IMR-90 (cell line): ENCODE measurements around the gene DHCR24. TPM values are rescaled to one million over a fixed set of nuclear protein-coding genes. Genes with fewer than 3 reads are reported as not detected.

Experiments
- ATAC-seq: fragments of 200-7000 bp; cut with Tn5 transposase; 2 replicates; pipeline ENCODE4 v1.9.1; 2020; ENCODE audit warnings: low read depth, mild to moderate bottlenecking, moderate library complexity
- BruUV-seq: library from RNA; stranded (reverse); fragments of 400-500 nt; replicated peaks from 2 replicates; lab custom pipeline; 2021; lab: Mats Ljungman, UMichigan
- CTCF ChIA-PET: fragments of 300-600 bp; formaldehyde crosslinking; extraction: SDS; loops from one replicate; lab custom pipeline; 2021; ENCODE audit warnings: antibody characterized with exemption; lab: Yijun Ruan, JAX
- POLR2A ChIA-PET: fragments of 300-600 bp; sonication (Branson Sonifier 250); formaldehyde crosslinking; loops from one replicate; lab custom pipeline; 2022; ENCODE audit warnings: antibody characterized with exemption; ENCODE audit not compliant: unreplicated experiment; lab: Charles Lee
- DNase-seq: peaks from one replicate; pipeline ENCODE4 v3.0.0; 2013
- H2AFZ ChIP-seq: replicated peaks from 2 replicates; pipeline ENCODE3; 2013; ENCODE audit warnings: low read length, mild to moderate bottlenecking; ENCODE audit not compliant: poor library complexity
- H2AK5ac ChIP-seq: 2 replicates; pipeline ENCODE4 v1.6.1; 2013; ENCODE audit warnings: low read depth, low read length, inconsistent platforms
- H2AK9ac ChIP-seq: replicated peaks from 2 replicates; pipeline ENCODE3; 2013; ENCODE audit warnings: mild to moderate bottlenecking, low read depth, low read length, moderate library complexity; ENCODE audit not compliant: poor library complexity
- H2BK120ac ChIP-seq: 2 replicates; pipeline ENCODE4 v1.6.1; 2013; ENCODE audit warnings: low read depth, low read length, inconsistent platforms
- H2BK15ac ChIP-seq: 3 replicates; pipeline ENCODE4 v1.6.1; 2013; ENCODE audit warnings: low read depth, low read length, inconsistent platforms
- H2BK20ac ChIP-seq: 2 replicates; pipeline ENCODE4 v1.6.1; 2013; ENCODE audit warnings: low read depth, mild to moderate bottlenecking, inconsistent platforms, low read length, moderate library complexity
- H2BK5ac ChIP-seq: 2 replicates; pipeline ENCODE4 v1.6.1; 2013; ENCODE audit warnings: mild to moderate bottlenecking, low read depth, low read length, inconsistent platforms; ENCODE audit not compliant: poor library complexity, severe bottlenecking
- H3K14ac ChIP-seq: replicated peaks from 2 replicates; pipeline ENCODE4 v1.6.1; 2013; ENCODE audit warnings: low read depth, low read length, inconsistent platforms
- H3K18ac ChIP-seq: 2 replicates; pipeline ENCODE4 v1.6.1; 2013; ENCODE audit warnings: low read depth, low read length, control low read depth
- H3K23ac ChIP-seq: 2 replicates; pipeline ENCODE4 v1.6.1; 2013; ENCODE audit warnings: low read depth, low read length, inconsistent platforms
- H3K27ac ChIP-seq: 2 replicates; pipeline ENCODE4 v1.5.1; 2013; ENCODE audit warnings: mild to moderate bottlenecking, control low read depth, low read length; ENCODE audit not compliant: insufficient read depth
- H3K27me3 ChIP-seq: 2 replicates; pipeline ENCODE4 v1.6.1; 2013; ENCODE audit warnings: low read length; ENCODE audit not compliant: control insufficient read depth, insufficient read depth
- H3K36me3 ChIP-seq: 2 replicates; pipeline ENCODE4 v1.6.1; 2013; ENCODE audit warnings: low read length, mixed read lengths; ENCODE audit not compliant: control insufficient read depth, insufficient read depth
- H3K4ac ChIP-seq: 2 replicates; pipeline ENCODE4 v1.6.1; 2013; ENCODE audit warnings: low read depth, low read length, inconsistent platforms
- H3K4me1 ChIP-seq: 2 replicates; pipeline ENCODE4 v1.6.1; 2013; ENCODE audit warnings: low read length, mixed read lengths; ENCODE audit not compliant: control insufficient read depth, insufficient read depth
- H3K4me2 ChIP-seq: 2 replicates; pipeline ENCODE4 v1.6.1; 2013; ENCODE audit warnings: low read depth, mild to moderate bottlenecking, control low read depth, low read length, moderate library complexity
- H3K4me3 ChIP-seq: 2 replicates; pipeline ENCODE4 v1.5.1; 2013; ENCODE audit warnings: low read depth, mild to moderate bottlenecking, control low read depth, low read length, moderate library complexity; ENCODE audit not compliant: insufficient read depth
- H3K56ac ChIP-seq: 2 replicates; pipeline ENCODE4 v1.6.1; 2013; ENCODE audit warnings: low read length, inconsistent platforms; ENCODE audit not compliant: insufficient read depth; ENCODE audit errors: extremely low read depth
- H3K79me1 ChIP-seq, 2 experiments: 2 replicates each; pipeline ENCODE4 v1.6.1; 2013; ENCODE audit warnings: low read length in 2 of 2, inconsistent platforms in 1 of 2, low read depth in 1 of 2
- H3K9ac ChIP-seq: 2 replicates; pipeline ENCODE4 v1.6.1; 2013; ENCODE audit warnings: low read depth, low read length, control low read depth
- H3K9me1 ChIP-seq: 2 replicates; pipeline ENCODE4 v1.6.1; 2013; ENCODE audit warnings: low read length, inconsistent platforms; ENCODE audit not compliant: insufficient read depth
- H3K9me3 ChIP-seq: 2 replicates; pipeline ENCODE4 v1.6.1; 2013; ENCODE audit warnings: low read length; ENCODE audit not compliant: control insufficient read depth, insufficient read depth
- H4K20me1 ChIP-seq: 2 replicates; pipeline ENCODE4 v1.6.1; 2013; ENCODE audit warnings: low read length, inconsistent platforms; ENCODE audit not compliant: insufficient read depth
- H4K5ac ChIP-seq: 2 replicates; pipeline ENCODE4 v1.6.1; 2013; ENCODE audit warnings: mild to moderate bottlenecking, low read depth, low read length, control low read depth
- H4K8ac ChIP-seq, 2 experiments: 2 replicates each; pipeline ENCODE4 v1.6.1; 2013; ENCODE audit warnings: low read depth in 2 of 2, low read length in 2 of 2, control low read depth in 1 of 2, inconsistent platforms in 1 of 2
- H4K91ac ChIP-seq: 2 replicates; pipeline ENCODE4 v1.6.1; 2013; ENCODE audit warnings: low read depth, low read length, inconsistent platforms; ENCODE audit not compliant: insufficient read depth
- CEBPB ChIP-seq: IDR thresholded peaks from 2 replicates; pipeline ENCODE4 v1.6.1; 2012; ENCODE audit warnings: low read depth, low read length, improper control_type of control experiment
- CHD1 ChIP-seq: IDR thresholded peaks from 2 replicates; pipeline ENCODE4 v1.6.1; 2012; ENCODE audit warnings: low read depth, low read length, improper control_type of control experiment
- CTCF ChIP-seq: conservative IDR thresholded peaks from 2 replicates; pipeline ENCODE4 v1.5.1; 2012; ENCODE audit warnings: mild to moderate bottlenecking, low read depth, low read length, improper control_type of control experiment
- ELK1 ChIP-seq: fragments of 150-350 bp; IDR thresholded peaks from 2 replicates; pipeline ENCODE4 v1.6.1; 2016; ENCODE audit warnings: low read depth, mild to moderate bottlenecking, low read length, moderate library complexity, borderline replicate concordance
- FOS ChIP-seq: fragments of 150-350 bp; IDR thresholded peaks from 2 replicates; pipeline ENCODE4 v1.6.1; 2016; ENCODE audit warnings: low read depth, low read length
- MAFK ChIP-seq: IDR thresholded peaks from 2 replicates; pipeline ENCODE4 v1.6.1; 2012; ENCODE audit warnings: low read depth, low read length, improper control_type of control experiment
- MAZ ChIP-seq: IDR thresholded peaks from 2 replicates; pipeline ENCODE4 v1.6.1; 2012; ENCODE audit warnings: low read depth, mild to moderate bottlenecking, low read length, improper control_type of control experiment, moderate library complexity, borderline replicate concordance
- MXI1 ChIP-seq: IDR thresholded peaks from 2 replicates; pipeline ENCODE4 v1.6.1; 2012; ENCODE audit warnings: low read depth, mild to moderate bottlenecking, low read length, moderate library complexity, borderline replicate concordance
- NFE2L2 ChIP-seq: fragments of 150-350 bp; IDR thresholded peaks from 2 replicates; pipeline ENCODE4 v1.6.1; 2016; ENCODE audit warnings: low read depth, mild to moderate bottlenecking, low read length
- POLR2A ChIP-seq: IDR thresholded peaks from 2 replicates; pipeline ENCODE4 v1.6.1; 2012; ENCODE audit warnings: mild to moderate bottlenecking, low read depth, low read length
- RAD21 ChIP-seq: IDR thresholded peaks from 2 replicates; pipeline ENCODE4 v1.6.1; 2012; ENCODE audit warnings: low read length, improper control_type of control experiment
- RCOR1 ChIP-seq: IDR thresholded peaks from 2 replicates; pipeline ENCODE4 v1.6.1; 2012; ENCODE audit warnings: mild to moderate bottlenecking, low read length, improper control_type of control experiment; ENCODE audit not compliant: insufficient replicate concordance
- RFX5 ChIP-seq: IDR thresholded peaks from 2 replicates; pipeline ENCODE4 v1.8.0; 2012; ENCODE audit warnings: low read depth, mild to moderate bottlenecking, low read length, moderate library complexity
- SMC3 ChIP-seq: fragments of 150-350 bp; IDR thresholded peaks from 2 replicates; pipeline ENCODE4 v1.6.1; 2016; ENCODE audit warnings: low read depth, mild to moderate bottlenecking, antibody characterized with exemption, low read length, moderate library complexity
- USF2 ChIP-seq: fragments of 150-350 bp; IDR thresholded peaks from 2 replicates; pipeline ENCODE4 v1.6.1; 2017; ENCODE audit warnings: mild to moderate bottlenecking, antibody characterized with exemption, low read length, low read depth
- WGBS, 2 experiments: methylation state at CpG; one replicate each; pipeline versions ENCODE4 v1.1.5 to v1.1.7; 2013; ENCODE audit warnings: missing lambda C conversion rate in 2 of 2; ENCODE audit not compliant: insufficient read length in 1 of 2; ENCODE audit errors: extremely low coverage in 2 of 2; 5-methylcytosine and 5-hydroxymethylcytosine counted together
- dilution Hi-C: fragments of 300-500 bp; cut with HindIII; formaldehyde crosslinking; loops from one replicate; pipeline ENCODE4 v1.14.3; 2018; ENCODE audit warnings: low sequenced_read_pairs; ENCODE audit not compliant: unreplicated experiment
- in situ Hi-C: fragments of 300-500 bp; cut with MboI; formaldehyde crosslinking; loops from 3 replicates; pipeline ENCODE4 v1.14.3; 2019; ENCODE audit warnings: low sequenced_read_pairs, inconsistent platforms, mixed read lengths
- intact Hi-C: fragments of 100-400 bp; cut with micrococcal nuclease; formaldehyde crosslinking; loops from 2 replicates; pipeline ENCODE4 v1.10.0; 2022
- polyA plus RNA-seq, 3 experiments: library from polyadenylated mRNA; depleted of rRNA; stranded (reverse); fragments of >200 nt; gene quantifications; 2 replicates each; pipeline ENCODE4 v1.2.3, GENCODE V29; 2012; ENCODE audit warnings: low replicate concordance in 1 of 3
- total RNA-seq: library from RNA; depleted of rRNA; stranded (reverse); fragments of >200 nt; gene quantifications from 2 replicates; pipeline ENCODE4 v1.2.3, GENCODE V29; 2012

DHCR24 gene
- total and polyA plus RNA-seq, 2 of the 4 experiments (the other 2 are of a cell fraction) = 130 to 194 TPM

GRCh38 chr1:54815086-54815876, 71.7 kb downstream of the DHCR24 start:
- Histone ChIP-seq H3K23ac (no peak overlapping the region), H2BK15ac (no peak overlapping the region), H3K14ac (no peak overlapping the region), H2AFZ (no peak overlapping the region), H3K4me3 (no peak overlapping the region), H2BK20ac (no peak overlapping the region), H4K91ac (no peak overlapping the region), H3K9me3 (no peaks in the 10 kb centered on the region), H2BK5ac (no peak overlapping the region), H3K27me3 (peaks cover 62% of the 10 kb centered on the region), H2BK120ac (no peak overlapping the region), H3K9ac (no peak overlapping the region), H3K4me1 (no peaks in the 10 kb centered on the region), H4K8ac (no peak overlapping the region), H3K18ac (no peak overlapping the region), H2AK9ac (no peak overlapping the region), H4K5ac (no peak overlapping the region), H2AK5ac (no peak overlapping the region), H3K27ac (no peak overlapping the region), H4K20me1 (no peaks in the 10 kb centered on the region), H3K36me3 (no peaks in the 10 kb centered on the region), H3K4ac (no peak overlapping the region), H3K9me1 (no peaks in the 10 kb centered on the region), H3K79me1 (no peaks in the 10 kb centered on the region), H3K4me2 (no peak overlapping the region), H3K56ac (no peak overlapping the region)
- in situ Hi-C loops = loop anchor here (10.0 kb wide), 1 partner anchor 140 kb away; no protein-coding TSS in a partner anchor
- no peak for DNase-seq
- dilution Hi-C loops = no loop called here
- no peak for ATAC-seq
- intact Hi-C loops = loop anchor here (10.0 kb wide), 2 partner anchors 740 to 960 kb away; no protein-coding TSS in a partner anchor
- POLR2A ChIA-PET = no interaction called here
- no TSS peak for BruUV-seq
- CTCF ChIA-PET = no interaction called here
- WGBS, 2 experiments = 76% methylated on average over 3 of the region's 7 CpGs; no CpG with 5 or more reads in 1 of the 2 experiments
- TF ChIP-seq FOS = no peak
- no peak for TF ChIP-seq USF2
- no peak for TF ChIP-seq RCOR1
- TF ChIP-seq POLR2A = no peak
- no peak for TF ChIP-seq CEBPB
- TF ChIP-seq CTCF = no peak
- no peak for TF ChIP-seq MXI1
- no peak for TF ChIP-seq MAFK
- TF ChIP-seq NFE2L2 = no peak
- TF ChIP-seq RFX5 = no peak
- no peak for TF ChIP-seq SMC3
- TF ChIP-seq RAD21 = no peak
- no peak for TF ChIP-seq CHD1
- TF ChIP-seq MAZ = no peak
- no peak for TF ChIP-seq ELK1
